ENCODE results near the gene SGIP1.

SGIP1 gene

GRCh38 chr1:66533804-66534740 lies at the start of gene SGIP1:
SGIP1 (plus strand) TSS chr1:66534153; CDS start chr1:66534359, 206 bp downstream.
- Histone ChIP-seq H3F3A (ENCODE audit: insufficient read depth, low read length) (no peaks in the 10 kb centered on the region), H4K20me1 (ENCODE audit: insufficient read depth, low read length) (0 out of 2 replicates have a peak, but pooled peaks cover 3% of the 10 kb centered on the region), H3K79me2 (ENCODE audit: insufficient read depth, low read length) (no peaks in the 10 kb centered on the region), H3K9ac (ENCODE audit: low read length) (no peak within 1 kb of the TSS), H3K4me1 (ENCODE audit: insufficient read depth, low read length, severe bottlenecking) (no peaks in the 10 kb centered on the region), H3K27me3 (ENCODE audit: insufficient read depth, low read length) (no peaks in the 10 kb centered on the region), H3K36me3 (ENCODE audit: insufficient read depth, low read length) (no peaks in the 10 kb centered on the region), H3K27ac (ENCODE audit: low read depth, low read length, poor library complexity, severe bottlenecking) (no peak within 1 kb of the TSS), H3K4me2 (ENCODE audit: low read length) (no peak within 1 kb of the TSS), H2AFZ (ENCODE audit: low read length) (no peak within 1 kb of the TSS), H3K9me3 (ENCODE audit: low read length) (no peaks in the 10 kb centered on the region), H3K9me2 (ENCODE audit: low read depth, low read length) (no peaks in the 10 kb centered on the region), H3K4me3 (ENCODE audit: low read depth, low read length, poor library complexity, severe bottlenecking) (no peak within 1 kb of the TSS)
- TF ChIP-seq EZH2 (IDR thresholded peaks at IDR 0.05; ENCODE audit: borderline replicate concordance, low read length) = no peak
- TF ChIP-seq, protein P1, sequence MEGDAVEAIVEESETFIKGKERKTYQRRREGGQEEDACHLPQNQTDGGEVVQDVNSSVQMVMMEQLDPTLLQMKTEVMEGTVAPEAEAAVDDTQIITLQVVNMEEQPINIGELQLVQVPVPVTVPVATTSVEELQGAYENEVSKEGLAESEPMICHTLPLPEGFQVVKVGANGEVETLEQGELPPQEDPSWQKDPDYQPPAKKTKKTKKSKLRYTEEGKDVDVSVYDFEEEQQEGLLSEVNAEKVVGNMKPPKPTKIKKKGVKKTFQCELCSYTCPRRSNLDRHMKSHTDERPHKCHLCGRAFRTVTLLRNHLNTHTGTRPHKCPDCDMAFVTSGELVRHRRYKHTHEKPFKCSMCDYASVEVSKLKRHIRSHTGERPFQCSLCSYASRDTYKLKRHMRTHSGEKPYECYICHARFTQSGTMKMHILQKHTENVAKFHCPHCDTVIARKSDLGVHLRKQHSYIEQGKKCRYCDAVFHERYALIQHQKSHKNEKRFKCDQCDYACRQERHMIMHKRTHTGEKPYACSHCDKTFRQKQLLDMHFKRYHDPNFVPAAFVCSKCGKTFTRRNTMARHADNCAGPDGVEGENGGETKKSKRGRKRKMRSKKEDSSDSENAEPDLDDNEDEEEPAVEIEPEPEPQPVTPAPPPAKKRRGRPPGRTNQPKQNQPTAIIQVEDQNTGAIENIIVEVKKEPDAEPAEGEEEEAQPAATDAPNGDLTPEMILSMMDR (IDR thresholded peaks at IDR 0.05; ENCODE audit: low read length) = no peak

GRCh38 chr1:66489151-66489550 lies 44.8 kb upstream of the SGIP1 start:
- Histone ChIP-seq H3K4me3 (ENCODE audit: low read depth, low read length, poor library complexity, severe bottlenecking) (no peak overlapping the region), H3K9me3 (ENCODE audit: low read length) (no peaks in the 10 kb centered on the region), H3K9me2 (ENCODE audit: low read depth, low read length) (no peaks in the 10 kb centered on the region), H3K36me3 (ENCODE audit: insufficient read depth, low read length) (no peaks in the 10 kb centered on the region), H3K4me1 (ENCODE audit: insufficient read depth, low read length, severe bottlenecking) (no peaks in the 10 kb centered on the region), H4K20me1 (ENCODE audit: insufficient read depth, low read length) (no peaks in the 10 kb centered on the region), H3K9ac (ENCODE audit: low read length) (no peak overlapping the region), H3K27me3 (ENCODE audit: insufficient read depth, low read length) (no peaks in the 10 kb centered on the region), H3K27ac (ENCODE audit: low read depth, low read length, poor library complexity, severe bottlenecking) (no peak overlapping the region), H3F3A (ENCODE audit: insufficient read depth, low read length) (no peaks in the 10 kb centered on the region), H3K4me2 (ENCODE audit: low read length) (no peak overlapping the region), H2AFZ (ENCODE audit: low read length) (no peak overlapping the region), H3K79me2 (ENCODE audit: insufficient read depth, low read length) (no peaks in the 10 kb centered on the region)
- TF ChIP-seq, protein P1 (IDR thresholded peaks at IDR 0.05; ENCODE audit: low read length) = no peak
- no peak for TF ChIP-seq EZH2 (IDR thresholded peaks at IDR 0.05; ENCODE audit: borderline replicate concordance, low read length)

- Histone ChIP-seq H3K27ac (ENCODE audit: low read depth, low read length, poor library complexity, severe bottlenecking) (no peak overlapping the region), H3K4me2 (ENCODE audit: low read length) (no peak overlapping the region), H3K4me1 (ENCODE audit: insufficient read depth, low read length, severe bottlenecking) (no peaks in the 10 kb centered on the region), H3K27me3 (ENCODE audit: insufficient read depth, low read length) (no peaks in the 10 kb centered on the region), H3K9me3 (ENCODE audit: low read length) (no peaks in the 10 kb centered on the region), H3K4me3 (ENCODE audit: low read depth, low read length, poor library complexity, severe bottlenecking) (no peak overlapping the region), H3K79me2 (ENCODE audit: insufficient read depth, low read length) (no peaks in the 10 kb centered on the region), H4K20me1 (ENCODE audit: insufficient read depth, low read length) (no peaks in the 10 kb centered on the region), H3K9me2 (ENCODE audit: low read depth, low read length) (no peaks in the 10 kb centered on the region), H3K36me3 (ENCODE audit: insufficient read depth, low read length) (no peaks in the 10 kb centered on the region), H2AFZ (ENCODE audit: low read length) (no peak overlapping the region), H3F3A (ENCODE audit: insufficient read depth, low read length) (no peaks in the 10 kb centered on the region), H3K9ac (ENCODE audit: low read length) (no peak overlapping the region)
- no peak for TF ChIP-seq EZH2 (IDR thresholded peaks at IDR 0.05; ENCODE audit: borderline replicate concordance, low read length)
- TF ChIP-seq, protein P1 (IDR thresholded peaks at IDR 0.05; ENCODE audit: low read length) = no peak
Measured at GRCh38 chr1:66489972-66490601, 43.9 kb upstream of the SGIP1 start.
